ENCODE measurements around the gene NOXO1.

Gene NOXO1

DNA sequence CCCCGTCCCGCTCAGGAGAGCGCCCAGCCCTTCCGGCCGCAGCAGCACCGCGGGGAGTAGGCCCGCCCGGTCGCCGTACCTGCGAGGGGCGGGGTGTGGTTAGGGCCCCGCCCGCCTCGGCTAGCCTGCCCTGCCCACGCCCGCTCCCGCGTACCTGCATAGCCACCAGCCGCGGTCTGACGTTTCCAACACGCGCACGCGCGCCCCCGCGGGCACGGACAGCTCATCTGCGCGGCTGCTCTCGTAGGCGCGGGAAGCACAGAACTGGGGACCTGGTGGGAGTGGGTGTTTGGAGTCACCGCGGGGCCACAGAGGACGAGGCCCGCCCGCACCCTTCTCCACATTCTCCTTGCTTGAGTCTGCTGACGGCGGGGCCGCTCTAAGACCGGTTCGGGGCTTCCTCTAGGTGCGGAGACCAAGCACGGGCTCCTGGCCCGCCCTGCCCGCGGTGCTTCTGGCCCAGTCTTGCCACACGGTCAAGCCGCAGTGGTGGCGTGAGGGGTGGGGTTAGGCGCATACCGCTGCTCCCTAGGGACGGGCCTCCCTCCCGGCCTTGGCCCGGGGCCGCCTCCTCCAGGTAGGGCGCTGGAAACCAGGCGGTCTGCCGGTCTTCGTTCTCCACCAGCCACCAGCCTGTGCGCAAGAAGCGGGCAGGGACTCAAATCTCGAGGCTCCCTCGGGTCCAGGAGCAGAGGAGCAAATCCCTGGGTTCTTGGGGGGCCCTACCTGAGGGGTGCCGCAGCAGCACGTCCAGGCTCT lies 1.8 kb downstream of the NOXO1 start:
- no peak for DNase-seq (ENCODE audit: low spot score)

DNA sequence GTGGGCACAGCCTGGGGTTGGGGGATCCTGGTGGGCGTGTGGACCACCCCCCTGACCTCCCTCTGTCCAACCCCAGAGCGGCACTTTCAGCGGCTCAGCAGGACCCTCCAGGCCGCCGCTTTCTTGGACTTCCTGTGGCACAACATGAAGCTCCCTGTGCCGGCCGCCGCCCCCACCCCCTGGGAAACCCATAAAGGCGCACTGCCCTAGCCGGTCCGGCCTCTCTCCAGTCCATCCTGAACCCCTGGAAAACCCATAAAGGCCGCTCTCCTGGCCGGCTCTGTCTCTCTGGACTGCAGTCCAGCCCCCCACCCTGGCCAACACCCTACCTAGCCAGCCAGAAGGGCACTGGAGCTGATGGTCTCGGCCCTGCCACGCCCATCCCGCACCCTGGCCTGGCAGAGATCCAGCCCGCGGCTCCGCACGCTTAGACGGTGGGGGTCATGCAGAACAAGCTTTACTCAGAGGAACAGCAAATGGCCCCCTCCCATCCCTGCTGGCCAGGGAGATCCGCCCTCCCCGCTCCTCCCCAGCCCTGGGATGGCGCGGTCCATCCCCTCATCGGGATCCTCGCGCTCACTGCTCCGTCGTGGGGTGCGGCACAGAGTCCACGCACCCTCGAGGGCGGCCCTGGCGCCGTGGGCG lies 2.7 kb downstream of the NOXO1 start:
- DNase-seq (ENCODE audit: low spot score), result no peak

DNA sequence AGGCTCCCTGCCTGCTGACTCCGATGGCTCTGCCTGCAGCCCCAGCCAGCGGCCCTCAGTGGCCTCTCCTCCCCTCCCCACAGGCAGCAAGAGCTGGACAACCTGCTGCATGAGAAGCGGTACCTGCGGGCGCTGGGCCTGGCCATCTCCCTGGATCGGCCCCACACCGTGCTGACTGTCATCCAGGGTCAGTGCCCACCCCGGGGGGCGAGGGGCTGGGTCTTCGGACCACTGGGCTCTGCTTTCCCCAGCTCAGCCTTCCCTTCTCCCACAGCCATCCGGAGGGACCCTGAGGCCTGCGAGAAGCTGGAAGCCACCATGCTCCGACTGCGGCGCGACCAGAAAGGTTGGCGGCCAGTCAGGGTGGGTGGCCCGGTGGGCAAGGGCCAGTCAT lies 3.4 kb downstream of the NOXO1 start:
- DNase-seq (ENCODE audit: low spot score), result no peak

DNA sequence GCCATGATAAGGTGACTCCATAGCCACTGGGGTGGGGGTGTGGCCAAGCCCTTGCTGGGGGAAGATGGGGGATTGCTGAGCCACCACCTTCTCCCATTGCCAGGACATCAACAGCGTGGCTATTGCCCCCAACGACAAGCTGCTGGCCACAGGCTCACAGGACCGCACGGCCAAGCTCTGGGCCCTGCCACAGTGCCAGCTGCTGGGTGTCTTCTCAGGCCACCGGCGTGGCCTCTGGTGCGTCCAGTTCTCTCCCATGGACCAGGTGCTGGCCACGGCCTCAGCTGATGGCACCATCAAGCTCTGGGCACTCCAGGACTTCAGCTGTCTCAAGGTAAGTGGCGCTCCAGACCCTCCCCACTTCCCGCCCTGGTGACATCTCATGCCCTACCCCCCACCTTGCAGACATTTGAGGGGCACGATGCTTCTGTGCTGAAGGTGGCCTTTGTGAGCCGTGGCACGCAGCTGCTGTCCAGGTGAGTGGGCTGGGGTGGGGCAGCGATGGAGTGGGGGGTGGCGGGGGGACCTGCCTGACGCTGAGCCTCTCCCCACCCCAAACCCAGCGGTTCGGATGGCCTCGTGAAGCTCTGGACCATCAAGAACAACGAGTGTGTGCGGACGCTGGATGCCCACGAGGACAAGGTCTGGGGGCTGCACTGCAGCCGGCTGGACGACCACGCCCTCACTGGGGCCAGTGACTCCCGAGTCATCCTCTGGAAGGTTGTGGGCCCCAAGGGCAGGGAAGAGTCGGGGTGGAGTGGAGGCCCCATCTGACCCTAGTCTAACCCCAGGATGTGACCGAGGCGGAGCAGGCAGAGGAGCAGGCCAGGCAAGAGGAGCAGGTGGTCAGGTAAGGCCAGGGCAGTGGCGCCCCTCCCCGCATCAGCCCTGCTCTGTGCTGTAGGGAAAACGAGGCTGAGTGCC lies 4.1 kb downstream of the NOXO1 start:
- no peak for DNase-seq (ENCODE audit: low spot score)

DNA sequence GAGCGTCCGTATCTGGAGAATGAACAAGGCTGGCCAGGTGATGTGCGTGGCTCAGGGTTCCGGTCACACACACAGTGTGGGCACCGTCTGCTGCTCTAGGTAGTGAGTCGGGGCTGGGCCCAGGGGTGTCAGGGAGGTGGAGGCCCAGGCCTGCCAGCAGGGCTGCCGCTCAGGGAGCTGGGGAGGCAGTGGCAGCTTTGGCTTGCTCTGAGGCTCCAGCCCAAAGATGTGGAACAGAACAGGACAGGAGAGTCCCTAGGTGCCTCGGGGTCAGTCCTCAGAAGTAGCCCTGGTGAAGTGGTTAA lies 5.1 kb downstream of the NOXO1 start:
- no peak for DNase-seq (ENCODE audit: low spot score)

DNA sequence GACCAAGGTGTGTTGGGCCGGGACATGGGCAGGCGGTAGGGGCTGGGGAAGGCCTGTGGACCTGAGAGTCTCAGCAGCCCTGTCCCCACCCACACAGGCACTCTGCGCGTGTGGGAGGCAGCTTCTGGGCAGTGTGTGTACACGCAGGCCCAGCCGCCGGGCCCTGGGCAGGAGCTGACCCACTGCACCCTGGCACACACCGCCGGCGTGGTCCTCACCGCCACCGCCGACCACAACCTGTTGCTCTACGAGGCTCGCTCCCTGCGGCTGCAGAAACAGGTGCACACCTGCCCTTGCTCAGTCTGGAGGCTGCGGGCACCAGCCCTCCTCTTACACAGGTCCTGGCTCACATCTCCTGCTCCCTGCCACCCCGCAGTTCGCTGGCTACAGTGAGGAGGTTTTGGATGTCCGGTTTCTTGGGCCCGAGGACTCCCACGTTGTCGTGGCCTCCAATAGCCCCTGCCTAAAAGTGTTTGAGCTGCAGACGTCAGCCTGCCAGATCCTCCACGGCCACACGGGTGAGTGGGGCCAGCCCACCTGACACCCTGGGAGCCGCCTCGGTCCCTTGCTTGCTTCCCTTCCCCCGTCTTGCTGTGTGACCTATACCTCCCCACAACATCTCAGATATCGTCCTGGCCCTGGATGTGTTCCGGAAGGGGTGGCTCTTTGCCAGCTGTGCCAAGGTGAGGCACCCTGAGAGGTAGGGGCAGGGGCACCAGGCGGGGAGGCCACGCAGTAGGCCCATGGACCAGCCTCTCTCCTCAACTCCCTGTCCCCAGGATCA lies 5.6 kb downstream of the NOXO1 start:
- DNase-seq (ENCODE audit: low spot score), result no peak

DNA sequence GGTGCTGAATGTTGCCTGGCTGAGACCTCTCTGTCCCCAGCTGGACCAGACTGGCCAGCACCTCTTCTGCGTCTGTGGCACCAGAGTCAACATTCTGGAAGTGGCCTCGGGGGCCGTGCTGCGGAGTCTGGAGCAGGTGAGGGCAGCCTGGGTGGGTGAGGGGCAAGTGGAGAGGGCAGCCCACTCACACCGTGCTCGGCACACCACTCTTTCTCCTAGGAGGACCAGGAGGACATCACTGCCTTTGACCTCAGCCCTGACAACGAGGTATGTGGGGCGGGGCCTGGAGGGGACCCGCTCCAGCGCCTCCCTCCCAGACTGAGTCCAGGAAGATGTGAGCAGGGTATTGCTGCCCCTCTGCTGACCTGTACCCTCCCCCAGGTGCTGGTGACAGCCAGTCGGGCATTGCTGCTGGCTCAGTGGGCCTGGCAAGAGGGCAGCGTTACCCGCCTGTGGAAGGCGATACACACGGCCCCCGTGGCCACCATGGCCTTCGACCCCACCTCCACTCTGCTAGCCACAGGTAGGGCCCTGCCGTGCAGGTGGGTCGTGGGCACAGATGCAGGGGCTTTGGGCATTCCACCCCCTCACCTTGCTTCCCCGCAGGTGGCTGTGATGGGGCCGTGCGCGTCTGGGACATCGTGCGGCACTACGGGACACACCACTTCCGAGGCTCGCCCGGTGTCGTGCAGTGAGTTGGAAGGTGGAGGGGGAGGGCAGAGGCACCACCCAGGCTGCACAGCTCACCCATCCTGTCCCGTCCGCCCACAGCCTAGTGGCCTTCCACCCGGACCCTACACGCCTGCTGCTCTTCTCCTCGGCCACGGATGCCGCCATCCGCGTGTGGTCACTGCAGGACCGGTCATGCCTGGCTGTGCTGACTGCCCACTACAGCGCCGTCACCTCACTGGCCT lies 6.9 kb downstream of the NOXO1 start:
- DNase-seq (ENCODE audit: low spot score), result no peak

DNA sequence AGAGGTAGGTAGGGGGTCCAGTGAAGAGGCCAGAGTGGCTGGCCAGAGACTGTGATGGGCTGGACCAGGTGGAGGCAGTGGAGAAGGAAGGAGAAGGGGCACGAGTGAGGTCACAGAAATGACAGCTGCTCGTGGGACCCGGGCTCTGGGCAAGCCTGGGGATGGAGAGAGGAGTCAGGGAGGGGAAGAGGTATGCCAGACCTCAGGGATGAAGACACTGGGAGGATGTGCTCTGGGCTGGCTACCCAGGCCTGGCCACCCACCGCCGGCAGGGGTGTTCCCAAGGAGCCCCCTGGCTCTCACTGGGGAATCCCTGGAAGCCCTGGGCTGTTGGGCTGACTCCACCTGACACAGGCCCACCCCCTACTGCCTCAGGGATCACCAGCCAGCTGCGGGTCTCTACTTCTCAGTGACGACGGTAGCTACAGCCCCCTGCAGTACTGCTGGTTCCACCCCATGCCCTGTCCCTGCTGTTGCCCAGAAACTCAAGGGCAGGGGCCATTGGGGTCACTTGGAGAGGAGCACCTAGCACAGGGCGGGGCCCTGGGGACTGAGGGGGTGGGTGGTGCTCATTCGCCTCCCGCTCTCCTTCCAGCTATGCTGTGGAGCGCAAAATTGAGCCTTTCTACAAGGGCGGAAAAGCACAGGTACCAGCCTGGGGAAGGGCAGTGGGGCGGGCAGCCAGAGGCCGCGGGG lies 7.7 kb downstream of the NOXO1 start:
- DNase-seq (ENCODE audit: low spot score), result no peak

DNA sequence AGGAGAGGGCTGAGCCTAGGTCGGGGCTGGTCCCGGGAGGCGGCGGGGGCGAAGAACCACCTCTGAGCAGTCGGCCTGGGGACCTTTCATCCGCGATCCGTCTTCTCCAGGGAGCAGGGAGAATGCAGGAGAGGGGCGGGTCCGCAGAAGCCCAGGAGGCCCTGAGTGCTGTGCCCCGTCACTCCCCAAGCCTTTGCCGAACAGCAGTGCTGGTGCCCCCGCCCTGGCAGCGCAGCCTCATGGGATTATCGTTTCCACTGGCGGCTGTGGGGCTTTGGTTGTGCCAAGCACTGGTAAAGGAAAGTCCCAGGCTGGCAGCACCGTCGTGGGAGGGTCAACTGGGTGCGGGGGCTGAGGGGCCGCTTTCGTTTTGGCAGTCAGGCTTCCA lies 8.8 kb downstream of the NOXO1 start:
- no peak for DNase-seq (ENCODE audit: low spot score)

DNA sequence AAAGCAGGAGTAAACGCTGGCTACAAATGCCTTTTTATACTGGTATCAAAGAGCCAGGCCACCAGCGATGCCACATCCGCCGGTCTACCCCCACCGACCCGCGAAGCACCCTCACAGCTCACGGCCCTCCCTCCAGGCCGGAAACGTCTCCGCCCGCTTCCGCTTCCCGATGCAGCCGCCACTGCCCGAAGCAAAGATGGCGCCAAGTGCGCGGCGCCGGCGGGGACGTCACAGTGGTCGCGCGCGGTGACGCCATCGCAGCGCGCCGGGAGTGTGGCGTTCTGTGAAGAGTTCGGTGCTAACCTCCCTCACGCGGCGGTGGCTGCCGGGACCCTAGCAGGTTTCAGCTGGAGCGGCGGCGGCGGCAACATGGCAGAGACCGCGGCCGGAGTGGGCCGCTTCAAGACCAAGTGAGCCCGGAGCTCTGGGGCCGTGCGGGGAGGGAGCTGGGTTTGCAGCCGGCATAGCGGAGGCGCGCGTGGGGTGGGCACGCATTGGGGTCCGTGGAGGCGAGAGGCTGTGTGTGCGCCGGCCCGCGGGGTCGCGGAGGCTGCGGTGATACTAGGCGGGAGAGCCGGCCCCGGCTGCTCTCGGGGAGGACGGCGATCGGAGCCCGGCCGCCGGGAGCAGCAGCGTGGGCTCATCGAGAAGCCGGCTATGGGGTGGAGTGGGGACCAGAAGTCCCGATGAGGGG lies 9.3 kb downstream of the NOXO1 start, which contains the start of gene TBL3:
TBL3 (plus strand) TSS at position 258 of the 694 bp plus-strand sequence; CDS start at position 370, 112 bp downstream.
- peak; percentile 97 for DNase-seq (ENCODE audit: low spot score)

DNA sequence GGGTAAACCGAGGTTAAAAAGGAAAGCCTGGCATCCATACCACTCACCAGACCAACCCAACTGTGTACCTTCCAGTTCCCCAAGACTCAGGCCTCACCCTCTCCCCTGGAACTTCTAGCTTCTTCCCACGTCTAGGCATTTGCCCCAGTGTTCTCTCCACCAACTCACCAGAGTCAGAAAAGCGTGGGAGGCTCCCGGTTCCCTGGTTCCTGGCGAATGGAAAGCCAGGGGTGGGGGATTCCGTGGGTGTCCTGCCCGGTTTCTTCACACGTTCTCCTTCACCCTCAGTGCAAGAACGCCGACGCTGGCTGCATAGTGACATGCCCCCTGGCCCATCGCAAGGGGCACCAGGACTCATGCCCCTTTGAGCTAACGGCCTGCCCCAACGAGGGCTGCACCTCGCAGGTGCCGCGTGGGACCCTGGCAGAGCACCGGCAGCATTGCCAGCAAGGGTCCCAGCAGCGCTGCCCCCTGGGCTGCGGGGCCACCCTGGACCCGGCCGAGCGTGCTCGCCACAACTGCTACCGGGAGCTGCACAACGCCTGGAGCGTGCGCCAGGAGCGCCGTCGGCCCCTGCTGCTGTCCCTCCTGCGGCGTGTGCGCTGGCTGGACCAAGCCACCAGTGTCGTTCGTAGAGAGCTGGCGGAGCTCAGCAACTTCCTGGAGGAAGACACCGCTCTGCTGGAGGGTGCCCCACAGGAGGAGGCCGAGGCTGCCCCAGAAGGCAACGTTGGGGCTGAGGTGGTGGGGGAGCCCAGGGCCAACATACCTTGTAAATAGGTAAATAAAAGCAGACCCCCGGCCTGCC lies 12.9 kb downstream of the NOXO1 start:
- no peak for DNase-seq (ENCODE audit: low spot score)

DNA sequence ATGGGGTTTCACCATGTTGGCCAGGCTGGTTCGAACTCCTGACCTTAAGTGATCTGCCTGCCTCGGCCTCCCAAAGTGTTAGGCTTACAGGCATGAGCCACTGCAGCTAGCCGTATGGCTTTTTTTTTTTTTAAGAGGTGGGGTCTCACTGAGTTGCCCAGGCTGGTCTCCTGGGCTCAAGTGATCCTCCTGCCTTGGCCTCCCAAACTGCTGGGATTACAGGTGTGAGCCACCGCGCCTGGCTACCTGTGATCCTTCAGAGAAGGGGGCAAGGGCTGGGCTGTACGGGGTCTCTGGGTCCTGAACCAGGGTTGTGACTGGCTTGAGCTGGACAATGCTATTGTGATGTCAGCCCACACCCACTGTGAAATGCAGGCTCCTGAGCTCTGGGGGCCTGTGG lies 14.8 kb downstream of the NOXO1 start, which contains the start of gene RNF151:
RNF151 (plus strand) TSS at position 397 of the 400 bp plus-strand sequence. CDS start 26 bp downstream, outside the sequence.
- no peak for DNase-seq (ENCODE audit: low spot score)

DNA sequence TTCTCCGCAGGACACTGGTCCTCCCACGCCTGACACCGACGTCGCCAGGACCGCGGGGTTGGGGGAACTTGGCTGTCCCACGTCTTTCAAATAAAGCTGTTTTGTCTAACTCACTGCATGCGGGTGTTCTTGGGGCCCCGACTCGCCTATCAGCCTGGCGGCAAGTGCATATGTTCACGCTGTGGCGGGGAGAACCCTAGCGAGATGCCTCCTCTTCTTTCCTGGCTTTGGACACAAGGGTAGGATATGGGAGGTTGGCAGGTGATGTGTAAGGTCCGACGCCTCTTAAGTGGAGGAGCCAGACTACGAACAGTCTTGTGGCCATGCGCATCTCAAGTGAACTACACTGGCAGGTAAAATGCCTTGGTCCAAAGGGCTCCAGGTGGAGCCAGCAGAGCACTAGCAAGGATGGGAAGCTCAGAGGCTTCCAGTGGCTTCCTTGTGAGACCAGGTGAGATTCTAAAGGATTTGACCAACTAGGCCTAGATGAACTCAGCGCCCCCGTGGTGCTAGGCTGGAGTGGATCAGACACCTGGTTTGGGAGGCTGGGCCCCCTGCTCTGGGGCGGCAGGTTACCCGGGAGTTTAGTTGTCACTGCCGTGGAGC lies 15.8 kb downstream of the NOXO1 start:
- no peak for DNase-seq (ENCODE audit: low spot score)

DNA sequence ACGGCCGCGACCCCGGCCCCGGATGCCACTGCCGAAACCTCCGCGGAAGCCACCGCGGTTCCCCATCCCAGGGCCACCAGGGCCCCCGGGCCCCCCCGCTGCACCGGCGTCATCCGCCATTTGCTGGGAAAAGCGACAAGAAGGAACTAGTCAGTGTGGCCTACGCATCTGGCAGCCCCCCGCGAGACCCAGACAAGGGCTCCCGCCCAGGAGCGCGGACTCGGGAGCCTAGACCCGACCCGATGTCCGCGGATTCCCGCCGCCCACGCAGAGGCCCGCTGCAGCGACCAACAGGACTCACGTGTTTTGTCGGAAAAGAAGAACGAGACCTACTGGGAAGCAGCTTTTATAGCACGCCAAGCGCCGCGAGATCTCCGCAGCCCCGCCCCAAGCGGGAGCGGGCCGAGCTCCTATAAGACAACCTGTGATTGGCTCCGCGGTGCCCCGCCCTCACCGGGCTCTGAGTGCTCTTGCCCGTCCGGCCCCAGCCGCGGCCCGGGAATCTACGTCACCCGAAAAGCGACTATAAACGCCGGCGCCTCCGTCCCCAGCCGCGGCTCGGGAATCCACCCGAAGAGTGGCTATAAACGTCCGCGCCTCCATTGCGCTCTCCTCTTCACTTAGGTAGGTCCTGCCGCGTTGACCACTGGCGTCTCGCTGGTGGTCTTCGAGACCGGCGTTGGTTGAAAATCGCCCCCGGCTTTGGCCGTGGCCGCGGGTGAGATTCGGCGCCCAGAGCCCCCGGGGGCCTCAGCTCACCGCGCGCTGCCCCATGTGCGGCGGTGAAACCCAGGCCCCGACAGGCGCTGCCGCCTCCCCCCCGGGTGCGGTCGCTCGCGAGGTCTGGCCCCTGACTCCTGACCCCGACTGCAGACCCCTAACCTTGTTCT lies 16.5 kb downstream of the NOXO1 start, which contains the start of gene RPS2:
RPS2 (minus strand) TSS at position 321 of the 890 bp plus-strand sequence; CDS start at position 120, 201 bp downstream.
- DNase-seq (ENCODE audit: low spot score), result peak; percentile 99

DNA sequence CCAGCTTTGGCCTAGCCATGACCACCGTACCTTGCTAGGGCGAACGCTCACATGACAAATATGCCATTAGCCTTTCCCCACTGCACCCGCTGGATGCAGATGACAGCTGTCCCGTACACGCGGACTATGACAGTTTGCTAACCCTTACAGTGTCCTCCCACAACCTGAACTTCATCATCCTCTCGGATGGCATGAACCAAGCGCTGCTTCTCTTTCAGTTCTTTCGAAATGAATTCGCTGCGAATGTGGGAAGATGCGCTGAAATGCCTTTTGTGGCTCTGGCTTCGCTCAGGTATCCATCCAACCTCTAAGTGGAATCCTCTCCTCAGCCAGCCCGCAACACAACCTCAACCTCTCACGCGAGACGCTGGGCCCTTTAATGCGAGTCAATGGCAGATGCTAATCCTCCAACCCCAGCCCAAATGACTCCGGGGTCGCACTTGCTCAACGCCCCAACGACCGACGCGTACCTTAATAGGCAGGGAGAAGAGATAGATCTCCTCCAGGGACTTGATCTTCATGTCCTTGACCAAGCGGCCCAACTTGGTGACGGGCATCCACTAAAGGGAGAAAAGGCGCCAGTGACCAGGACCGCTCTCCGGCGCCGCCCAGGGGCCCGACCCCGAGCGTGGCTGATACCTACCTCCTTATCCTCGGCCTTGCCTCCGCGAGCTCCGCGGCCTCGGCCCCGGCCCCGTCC lies 17.3 kb downstream of the NOXO1 start:
- DNase-seq (ENCODE audit: low spot score), result peak; percentile 46
